Tibial artery (tissue), 4 donors: ENCODE data around the gene FARS2.

Source experiments
- DNase-seq, 2 donors: peaks; one replicate each; pipeline ENCODE4 v3.0.0-alpha.2; 2019
- H3K27ac ChIP-seq, 2 donors: fragments of 200-600 bp; sonication (generic) in 1 of 2; 1 replicate in 1 of 2; 2 replicates in 1 of 2; pipeline ENCODE4 v1.5.1; 2018 to 2019; ENCODE audit warnings: mild to moderate bottlenecking in 1 of 2
- H3K27me3 ChIP-seq, 2 donors: fragments of 200-600 bp; sonication (generic) in 1 of 2; one replicate each; pipeline versions ENCODE4 v1.5.1 to v1.6.0; 2016 to 2019
- H3K36me3 ChIP-seq, 3 donors: fragments of 200-600 bp; sonication (generic) in 2 of 3; one replicate each; pipeline ENCODE4 v1.5.1; 2016 to 2019; ENCODE audit warnings: mild to moderate bottlenecking in 2 of 3
- H3K4me1 ChIP-seq, 4 donors: fragments of 200-600 bp; sonication (generic) in 2 of 4; 1 replicate in 3 of 4; 2 replicates in 1 of 4; pipeline ENCODE4 v1.5.1; 2016 to 2019
- H3K4me3 ChIP-seq, 2 donors: fragments of 200-600 bp; sonication (generic) in 1 of 2; 1 replicate in 1 of 2; 2 replicates in 1 of 2; pipeline ENCODE4 v1.5.1; 2018 to 2019; ENCODE audit warnings: mild to moderate bottlenecking in 2 of 2
- H3K9me3 ChIP-seq, 3 donors: fragments of 200-600 bp; sonication (generic) in 1 of 3; one replicate each; pipeline ENCODE4 v1.5.1; 2016 to 2019
- CTCF ChIP-seq, 2 experiments: fragments of 200-600 bp in 1 of 2; fragments of 450-650 bp in 1 of 2; IDR thresholded peaks; one replicate each; pipeline ENCODE4 v1.5.1; 2017 to 2019; ENCODE audit warnings: antibody characterized with exemption in 2 of 2, mild to moderate bottlenecking in 1 of 2, moderate library complexity in 1 of 2
- intact Hi-C: fragments of 100-400 bp; cut with DNase I; formaldehyde crosslinking; loops from one replicate; pipeline ENCODE4 v1.15.0; 2023; ENCODE audit warnings: low total_unique reads

FARS2 gene

GRCh38 chr6:5513408-5513807 lies 252.1 kb downstream of the FARS2 start:
- Histone ChIP-seq H3K4me1 (no peaks in the 10 kb centered on the region), H3K9me3 (no peaks in the 10 kb centered on the region), H3K36me3 (no peaks in the 10 kb centered on the region), H3K27me3 (no peaks in the 10 kb centered on the region), H3K4me3 (no peak overlapping the region), H3K27ac (no peak overlapping the region)
- no peak for TF ChIP-seq CTCF (IDR thresholded peaks at IDR 0.05)
- DNase-seq = no peak
- intact Hi-C loops = no loop called here

- Histone ChIP-seq H3K4me1 (no peaks in the 10 kb centered on the region), H3K27me3 (no peaks in the 10 kb centered on the region), H3K9me3 (no peaks in the 10 kb centered on the region), H3K27ac (no peak overlapping the region), H3K36me3 (no peaks in the 10 kb centered on the region), H3K4me3 (no peak overlapping the region)
- DNase-seq = no peak
- intact Hi-C loops = no loop called here
- TF ChIP-seq CTCF (IDR thresholded peaks at IDR 0.05) = no peak
These were observed 253.0 kb downstream of the FARS2 start for GRCh38 chr6:5514353-5514752.

GRCh38 chr6:5515200-5515599 lies 253.9 kb downstream of the FARS2 start:
- H3K36me3 ChIP-seq = no peaks in the 10 kb centered on the region
- H3K27ac ChIP-seq = no peak overlapping the region
- H3K4me3 ChIP-seq = no peak overlapping the region
- no peak for TF ChIP-seq CTCF (IDR thresholded peaks at IDR 0.05)
- no peaks in the 10 kb centered on the region for H3K4me1 ChIP-seq
- H3K9me3 ChIP-seq = no peaks in the 10 kb centered on the region
- intact Hi-C loops = no loop called here
- no peak for DNase-seq
- H3K27me3 ChIP-seq = no peaks in the 10 kb centered on the region

- no peak for TF ChIP-seq CTCF (IDR thresholded peaks at IDR 0.05)
- H3K27ac ChIP-seq = no peak overlapping the region
- no peaks in the 10 kb centered on the region for H3K9me3 ChIP-seq
- no peaks in the 10 kb centered on the region for H3K36me3 ChIP-seq
- H3K4me1 ChIP-seq = no peaks in the 10 kb centered on the region
- DNase-seq = no peak
- no peaks in the 10 kb centered on the region for H3K27me3 ChIP-seq
- H3K4me3 ChIP-seq = no peak overlapping the region
- intact Hi-C loops = no loop called here
These were observed 254.7 kb downstream of the FARS2 start for GRCh38 chr6:5516036-5516435.

GRCh38 chr6:5517796-5518195 lies 256.5 kb downstream of the FARS2 start:
- H3K36me3 ChIP-seq = no peaks in the 10 kb centered on the region
- no peaks in the 10 kb centered on the region for H3K4me1 ChIP-seq
- H3K27ac ChIP-seq = no peak overlapping the region
- H3K4me3 ChIP-seq = no peak overlapping the region
- TF ChIP-seq CTCF (IDR thresholded peaks at IDR 0.05) = no peak
- intact Hi-C loops = no loop called here
- H3K9me3 ChIP-seq = no peaks in the 10 kb centered on the region
- H3K27me3 ChIP-seq = no peaks in the 10 kb centered on the region
- no peak for DNase-seq

GRCh38 chr6:5518936-5519491 lies 257.7 kb downstream of the FARS2 start:
- Histone ChIP-seq H3K27me3 (no peaks in the 10 kb centered on the region), H3K27ac (no peak overlapping the region), H3K36me3 (no peaks in the 10 kb centered on the region), H3K4me1 (no peaks in the 10 kb centered on the region), H3K4me3 (no peak overlapping the region), H3K9me3 (no peaks in the 10 kb centered on the region)
- intact Hi-C loops = no loop called here
- DNase-seq = no peak
- no peak for TF ChIP-seq CTCF (IDR thresholded peaks at IDR 0.05)
